HEK293 (cell line): ENCODE measurements around the gene XRN2.

ENCODE experiments used
- CTCF ChIP-seq: fragments of 450-650 bp; formaldehyde crosslinking; IDR thresholded peaks from 2 replicates; pipeline ENCODE4 v1.5.1; 2016; ENCODE audit warnings: missing biosample characterization, missing genetic modification characterization
- SETDB1 ChIP-seq: IDR thresholded peaks from one replicate; pipeline ENCODE4 v1.6.1; 2017; ENCODE audit warnings: mild to moderate bottlenecking, low read length, moderate library complexity, mixed read lengths; ENCODE audit not compliant: insufficient read length
- ZNF18 ChIP-seq: fragments of 450-650 bp; formaldehyde crosslinking; IDR thresholded peaks from 2 replicates; pipeline ENCODE4 v1.5.1; 2016; ENCODE audit warnings: missing biosample characterization, missing genetic modification characterization
- ZNF184 ChIP-seq: fragments of 450-650 bp; IDR thresholded peaks from 2 replicates; pipeline ENCODE4 v1.5.1; 2018; ENCODE audit warnings: missing biosample characterization, mild to moderate bottlenecking, missing genetic modification characterization

GRCh38 chr20:21315138-21315537 is 12.0 kb downstream of the XRN2 start:
- no peak for TF ChIP-seq ZNF184 (tag by site-specific recombination)
- TF ChIP-seq ZNF18 (tag by site-specific recombination): no peak
- TF ChIP-seq CTCF: no peak
- no peak for TF ChIP-seq SETDB1
